Femur (tissue), 1 donor: ENCODE data around the gene SNRPA1.

Source experiments
- DNase-seq: peaks from one replicate; pipeline ENCODE4 v3.0.0-alpha.2; 2017

The SNRPA1 gene

DNA sequence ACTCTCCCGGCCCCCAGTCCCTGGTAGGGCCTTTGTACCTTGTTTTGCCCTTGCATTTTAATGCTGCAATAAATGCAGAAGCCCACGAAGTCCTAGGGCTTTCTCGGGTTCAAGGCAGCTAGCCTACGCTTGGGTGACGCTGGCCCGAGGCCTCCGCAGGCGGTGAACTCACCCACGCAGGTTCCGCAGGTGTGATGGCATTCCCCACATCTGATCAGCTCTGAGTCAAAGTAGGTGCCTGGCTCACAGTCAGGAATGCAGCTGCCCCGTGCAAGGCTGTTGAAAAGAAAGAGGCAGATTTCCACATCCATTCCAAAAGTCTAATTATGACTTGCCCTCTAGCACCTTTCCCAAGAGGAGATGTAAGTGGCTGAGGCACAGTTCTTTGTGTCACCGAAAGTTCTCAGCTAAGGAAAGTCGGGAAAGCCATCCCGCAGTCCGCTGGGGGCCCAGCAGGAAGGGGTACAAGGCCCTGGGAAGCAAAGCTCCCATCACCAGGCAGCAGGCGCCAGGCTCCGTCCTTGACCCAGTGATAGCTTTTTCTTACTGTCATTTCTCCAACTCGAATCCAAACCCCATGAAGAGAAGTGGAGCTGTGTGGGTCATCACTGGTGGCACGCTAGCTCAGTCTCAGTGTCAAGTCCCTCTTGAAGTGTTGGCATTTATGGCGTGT, 23.2 kb upstream of the SNRPA1 start:
- peak; percentile 5 for DNase-seq

- no peak for DNase-seq
These were observed 22.4 kb upstream of the SNRPA1 start for GRCh38 chr15:101317336-101317872.

DNA sequence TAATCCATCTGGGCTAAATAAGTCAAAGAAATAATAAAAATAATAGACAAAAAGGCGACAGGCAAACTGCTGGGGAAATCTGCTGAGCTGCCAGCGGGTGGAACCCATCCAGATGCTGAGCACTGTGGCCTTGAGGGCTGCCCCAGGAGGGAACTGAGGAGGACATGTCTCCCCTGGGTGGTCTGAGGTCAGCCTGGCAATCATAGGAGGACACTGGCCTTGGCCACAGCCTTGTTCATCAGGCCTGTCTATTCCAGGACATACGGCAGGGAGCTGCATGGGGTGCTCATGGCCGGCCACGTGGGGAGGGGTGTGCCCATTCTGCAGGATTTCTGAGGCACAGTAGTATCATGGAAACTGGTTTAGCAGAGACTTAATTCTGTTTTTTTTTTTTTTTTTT, 21.5 kb upstream of the SNRPA1 start:
- DNase-seq, result peak; percentile 10

GRCh38 chr15:101315736-101316135, 20.7 kb upstream of the SNRPA1 start:
- peak; percentile 10 for DNase-seq

DNA sequence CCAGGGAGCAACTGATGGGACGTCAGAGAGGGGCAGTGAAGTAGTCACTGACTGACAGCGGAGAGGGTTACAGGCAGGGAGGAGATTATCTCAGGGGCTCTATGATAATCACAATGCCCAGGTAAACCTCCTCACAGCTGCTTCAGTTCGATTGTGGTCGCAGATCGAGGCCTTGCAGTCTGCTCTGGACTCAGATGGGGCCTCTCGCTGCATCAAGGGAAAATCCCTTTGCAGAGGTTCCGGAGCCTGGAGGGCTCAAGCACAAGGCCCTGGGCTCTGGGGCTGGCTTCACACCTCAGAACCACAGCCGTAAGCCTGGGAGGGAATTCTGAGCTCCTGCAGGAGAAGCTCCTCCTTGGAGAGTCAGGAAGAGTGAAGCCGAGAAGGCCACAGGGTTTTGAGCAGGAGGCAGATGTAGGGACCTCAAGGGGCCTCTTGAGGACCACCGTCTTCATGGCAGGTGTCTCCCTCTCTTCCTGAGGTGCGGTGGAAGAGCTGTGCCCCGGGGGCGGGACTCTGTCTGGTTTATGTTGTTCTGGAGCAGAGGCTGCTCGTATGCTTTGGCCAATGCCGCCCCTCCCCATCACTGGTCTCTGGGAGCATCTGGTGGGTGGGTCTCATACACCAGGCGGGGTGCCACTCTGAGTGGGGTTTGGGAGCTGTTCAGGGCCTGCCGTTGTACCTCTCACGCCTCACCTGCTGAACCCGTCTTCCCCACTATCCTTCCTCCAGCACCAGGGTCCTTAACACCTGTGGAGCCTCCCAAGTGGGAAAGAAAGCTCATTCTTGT, 19.5 kb upstream of the SNRPA1 start:
- DNase-seq, result no peak

GRCh38 chr15:101313041-101313761, 18.2 kb upstream of the SNRPA1 start:
- no peak for DNase-seq

DNA sequence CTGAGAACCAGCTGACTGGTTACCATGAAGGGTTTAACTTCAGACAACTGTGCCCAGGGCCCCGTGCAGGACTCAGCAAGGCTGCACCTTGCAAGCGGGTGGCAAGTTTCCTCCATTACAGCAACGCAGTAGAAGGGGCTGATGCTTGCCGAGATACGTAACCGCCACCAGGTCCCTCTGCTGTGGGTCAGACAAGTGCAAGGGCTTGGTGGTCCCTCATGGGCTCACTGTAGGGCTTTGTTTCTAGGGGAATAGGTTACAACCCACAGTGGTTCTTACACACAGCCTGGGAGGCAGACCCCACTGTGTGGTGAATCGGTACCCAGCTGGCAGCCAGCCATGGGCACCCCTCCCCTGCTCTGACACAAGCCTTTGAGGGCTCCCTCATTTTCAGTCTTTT, 15.5 kb upstream of the SNRPA1 start:
- no peak for DNase-seq

- no peak for DNase-seq
These were observed 15.1 kb upstream of the SNRPA1 start for GRCh38 chr15:101310161-101310480.

GRCh38 chr15:101309436-101310160, 14.6 kb upstream of the SNRPA1 start:
- no peak for DNase-seq

- DNase-seq, result no peak
These were observed 13.8 kb upstream of the SNRPA1 start for GRCh38 chr15:101308604-101309435.

DNA sequence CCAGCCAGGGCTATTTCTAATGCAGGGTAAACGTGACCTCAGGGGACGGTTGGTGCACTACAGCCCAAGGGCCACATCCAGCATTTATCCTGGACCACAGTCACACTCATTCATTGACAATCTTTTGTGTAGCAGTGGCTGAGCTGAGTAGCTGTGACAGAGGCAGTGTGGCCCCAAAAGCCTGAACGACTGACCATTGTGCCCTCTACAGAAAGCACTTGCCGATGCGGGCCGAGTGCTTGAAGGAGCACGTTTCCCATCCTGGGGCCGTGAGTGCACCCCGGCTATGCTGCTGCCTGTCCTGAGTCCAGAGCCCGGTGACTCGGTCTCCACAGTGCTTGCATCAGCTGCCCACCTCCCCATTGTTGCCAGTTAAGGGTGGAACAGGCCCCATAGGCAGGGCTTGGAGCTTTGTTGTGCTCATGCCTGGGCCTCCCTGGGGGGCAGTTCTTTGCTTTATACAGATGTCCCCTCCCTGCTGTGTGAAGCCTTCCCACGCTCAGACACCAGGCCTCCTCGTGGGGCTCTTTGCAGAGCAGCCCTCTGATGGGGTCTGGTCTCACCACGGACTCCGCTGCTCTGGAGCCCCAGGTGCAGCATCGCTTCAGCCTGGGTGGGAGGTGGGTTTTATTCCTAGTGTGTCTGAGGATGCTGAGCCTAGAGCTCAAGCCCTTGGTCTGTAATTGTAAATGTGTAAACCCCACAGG, 13.0 kb upstream of the SNRPA1 start:
- peak; percentile 2 for DNase-seq

- no peak for DNase-seq
These were observed 12.2 kb upstream of the SNRPA1 start for GRCh38 chr15:101307048-101307896.

DNA sequence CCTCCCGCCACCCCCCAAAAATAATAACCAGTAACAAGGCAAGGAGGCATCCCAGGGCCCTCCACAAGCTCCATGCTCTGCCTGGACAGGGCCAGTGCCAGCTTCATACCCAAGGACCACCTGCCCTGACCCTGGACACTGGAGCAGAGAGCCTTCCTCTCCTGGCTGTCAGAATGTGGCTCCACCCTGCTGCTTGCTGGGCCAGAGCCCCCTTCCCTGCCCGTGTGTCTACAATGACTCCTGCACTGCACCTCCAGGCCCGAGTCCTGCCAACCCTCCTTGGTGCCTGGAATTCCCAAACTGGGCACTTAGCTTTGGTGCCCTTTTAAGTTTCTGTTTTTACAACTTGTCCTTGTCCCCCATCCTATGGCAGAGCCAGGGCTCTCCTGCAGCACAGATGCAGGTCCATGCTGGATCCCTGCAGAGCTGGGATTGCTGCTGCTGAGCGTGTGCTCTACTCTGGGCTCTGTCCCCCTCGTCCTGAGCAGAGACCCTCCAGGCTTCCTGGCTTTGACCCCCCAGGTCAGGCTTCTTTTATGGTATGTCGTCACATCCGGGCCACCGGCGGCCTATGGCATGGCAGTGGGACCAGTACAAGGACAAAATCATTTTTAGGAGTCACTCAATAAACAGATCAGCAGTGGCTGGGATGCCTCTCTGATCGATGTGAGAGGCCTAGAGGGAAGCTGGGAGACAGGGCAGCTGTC, 11.4 kb upstream of the SNRPA1 start:
- DNase-seq, result no peak

- no peak for DNase-seq
These were observed 10.8 kb upstream of the SNRPA1 start for GRCh38 chr15:101305820-101306255.

GRCh38 chr15:101303408-101303807, 8.4 kb upstream of the SNRPA1 start:
- DNase-seq, result no peak

DNA sequence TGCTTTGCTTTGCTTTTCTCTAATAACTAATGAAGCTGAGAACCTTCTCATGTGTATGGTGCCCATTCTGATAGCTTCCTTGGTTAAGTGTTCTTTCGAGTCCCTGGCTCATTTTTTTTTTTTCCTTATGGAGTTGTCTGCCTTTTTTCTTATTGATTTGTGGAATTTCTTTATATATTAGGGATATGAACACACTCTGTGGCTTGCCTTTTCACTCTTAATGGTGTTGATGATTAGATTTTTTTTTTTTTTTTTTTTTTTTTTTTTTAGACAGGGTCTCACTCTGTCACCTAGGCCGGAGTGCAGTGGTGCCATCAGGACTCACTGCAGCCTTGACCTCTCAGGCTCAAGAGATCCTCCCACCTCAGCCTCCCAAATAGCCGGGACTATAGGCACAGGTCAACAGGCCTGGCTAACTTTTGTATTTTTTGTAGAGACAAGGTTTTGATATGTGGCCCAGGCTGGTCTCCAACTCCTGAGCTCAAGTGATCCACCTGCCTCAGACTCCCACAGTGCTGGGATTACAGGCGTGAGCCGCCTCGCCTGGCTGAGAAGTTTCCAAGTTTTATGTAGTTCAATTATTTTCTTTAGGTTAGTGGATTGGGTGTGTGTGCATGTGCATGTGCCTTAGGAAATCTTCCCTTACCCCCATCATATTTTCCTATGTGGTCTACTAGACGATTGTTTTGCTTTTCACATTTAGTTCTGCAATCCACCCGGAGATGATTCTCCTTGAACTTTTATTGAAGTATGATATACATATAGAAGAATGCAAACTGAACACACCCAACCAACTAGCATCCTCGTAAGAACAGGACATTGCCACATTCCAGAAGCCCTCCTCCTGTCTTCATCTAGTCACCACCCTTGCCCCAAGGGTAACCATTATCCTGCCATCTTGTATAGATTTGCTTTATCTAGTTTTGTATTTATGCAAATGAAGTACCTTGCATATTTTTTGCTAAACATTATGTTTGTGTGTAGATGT, 1.7 kb upstream of the SNRPA1 start:
- no peak for DNase-seq

GRCh38 chr15:101295607-101296161, 636 bp upstream of the SNRPA1 start:
- DNase-seq, result no peak

GRCh38 chr15:101293122-101293521, 1.9 kb downstream of the SNRPA1 start:
- DNase-seq, result no peak
